Fibroblast of skin of abdomen (primary cell): Measurements from ENCODE around the gene TCEAL8.
A peak's percentile ranks its signal among the peaks of the same experiment; 100 is the strongest.

Experiments
- DNase-seq: peaks from one replicate; pipeline ENCODE4 v3.0.0-alpha.2; 2013

The TCEAL8 gene

GRCh38 chrX:103214870-103215424 lies 40.0 kb downstream of the TCEAL8 start, which contains the start of gene BEX4:
BEX4 (plus strand) TSS chrX:103215108; CDS start chrX:103216154, 1,046 bp downstream.
- peak; percentile 80 for DNase-seq

DNA sequence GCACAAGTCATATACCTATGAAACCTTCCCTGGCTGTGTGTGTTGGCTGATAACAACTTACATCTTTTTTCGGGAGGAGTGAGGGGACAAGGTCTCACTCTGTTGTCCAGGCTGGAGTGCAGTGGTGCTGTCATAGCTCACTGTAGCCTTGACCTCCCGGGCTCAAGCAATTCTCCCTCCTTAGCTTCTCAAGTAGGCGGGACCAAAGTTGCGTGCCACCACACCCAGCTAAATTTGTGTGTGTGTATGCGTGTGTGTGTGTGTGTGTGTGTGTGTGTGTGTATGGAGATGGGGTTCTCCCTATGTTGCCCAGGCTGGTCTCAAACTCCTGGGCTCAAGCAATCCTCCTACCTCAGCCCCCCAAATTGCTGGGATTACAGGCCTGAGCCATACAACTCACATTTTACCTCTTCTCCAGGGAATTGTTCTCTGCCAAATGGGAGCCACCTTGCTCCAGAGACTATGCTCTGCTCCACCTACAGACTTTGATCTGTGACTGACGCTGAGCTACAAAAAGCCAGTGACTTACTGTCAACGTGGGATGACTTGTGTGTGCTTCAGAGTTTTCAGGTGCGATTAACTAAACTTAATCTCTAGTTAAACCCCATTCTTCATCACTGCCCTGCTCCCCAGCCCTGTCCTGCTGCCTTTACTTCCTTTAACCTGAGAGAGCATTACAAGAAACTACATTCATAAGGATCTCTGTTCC lies 42.1 kb downstream of the TCEAL8 start:
- DNase-seq = no peak

DNA sequence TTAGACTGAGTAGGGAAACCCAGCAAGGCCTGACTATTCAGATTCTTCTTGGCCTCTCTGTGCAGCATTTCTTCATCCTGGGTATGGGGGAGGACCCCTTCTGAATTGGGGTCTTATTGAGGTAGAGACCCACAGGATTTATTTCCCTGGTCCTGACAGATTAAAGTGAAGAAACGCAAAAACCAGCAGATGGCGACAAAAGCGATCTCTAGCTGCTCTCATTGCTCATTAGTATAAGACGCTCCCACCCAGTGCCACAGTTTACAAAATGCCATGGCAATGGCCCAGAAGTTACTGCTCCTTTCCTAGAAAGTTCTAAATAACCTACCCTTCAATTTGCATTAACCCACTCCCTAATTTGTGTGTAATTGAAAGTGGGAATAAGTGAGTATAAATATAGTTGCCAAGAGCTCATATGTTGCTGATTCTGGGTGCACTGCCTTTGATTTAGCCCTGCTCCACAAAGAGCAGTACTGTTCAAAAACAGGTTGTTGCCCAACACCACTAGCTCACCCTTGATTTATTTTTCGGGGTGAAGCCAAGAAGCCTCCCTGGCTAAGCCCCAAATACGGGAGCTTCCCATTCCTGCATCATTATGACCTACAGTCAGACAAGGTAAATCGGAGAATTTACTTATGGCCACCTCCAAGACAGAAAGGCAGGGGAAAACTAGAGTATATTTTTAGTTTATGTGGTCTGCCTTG lies 43.8 kb downstream of the TCEAL8 start:
- peak; percentile 46 for DNase-seq

DNA sequence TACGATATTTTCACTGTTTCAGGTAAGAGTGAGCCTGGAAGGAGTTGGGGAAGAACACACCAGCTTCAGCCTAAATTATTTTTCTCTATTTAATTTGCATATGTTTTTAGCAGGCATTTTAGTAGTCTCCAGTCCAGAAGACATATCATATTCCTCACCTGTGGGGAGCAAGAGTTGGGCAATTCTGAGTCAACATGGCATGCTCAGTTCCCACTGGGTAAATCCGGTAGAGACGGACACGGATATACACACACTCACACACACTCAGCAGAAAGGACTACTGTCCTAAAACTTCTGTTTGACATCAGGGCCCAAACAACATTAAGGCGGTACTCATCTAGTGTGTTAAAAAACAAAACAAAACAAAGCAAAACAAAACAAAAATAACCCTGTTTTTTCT lies 44.9 kb downstream of the TCEAL8 start:
- DNase-seq = no peak
